Mesenchymal stem cell (in vitro differentiated cells and primary cell): ENCODE measurements around the gene CHAC1. TPM values are rescaled to one million over a fixed set of nuclear protein-coding genes. Genes with fewer than 3 reads are reported as not detected.
A peak's percentile ranks its signal among the peaks of the same experiment; 100 is the strongest.

ENCODE experiments used
- DNase-seq: peaks from one replicate; pipeline ENCODE4 v3.0.0-alpha.2; 2013
- H2AFZ ChIP-seq: one replicate; pipeline ENCODE4 v1.6.1; 2013; ENCODE audit warnings: low read depth, mild to moderate bottlenecking, control low read depth, inconsistent platforms, low read length, moderate library complexity
- H2AK5ac ChIP-seq: 2 replicates; pipeline ENCODE4 v1.6.1; 2013; ENCODE audit warnings: low read length, moderate library complexity, mild to moderate bottlenecking, inconsistent platforms; ENCODE audit not compliant: severe bottlenecking
- H2BK120ac ChIP-seq: one replicate; pipeline ENCODE4 v1.6.1; 2013; ENCODE audit warnings: low read depth, mild to moderate bottlenecking, inconsistent platforms, low read length, moderate library complexity
- H2BK12ac ChIP-seq, 2 experiments: one replicate each; pipeline ENCODE4 v1.6.1; 2013; ENCODE audit warnings: inconsistent platforms in 2 of 2, low read length in 2 of 2, mild to moderate bottlenecking in 2 of 2, moderate library complexity in 2 of 2, control low read depth in 1 of 2
- H2BK15ac ChIP-seq: one replicate; pipeline ENCODE4 v1.6.1; 2013; ENCODE audit warnings: mild to moderate bottlenecking, low read depth, inconsistent platforms; ENCODE audit not compliant: poor library complexity, severe bottlenecking
- H2BK5ac ChIP-seq: 2 replicates; pipeline ENCODE4 v1.6.1; 2013; ENCODE audit warnings: low read depth, mild to moderate bottlenecking, low read length, control low read depth, inconsistent platforms; ENCODE audit not compliant: poor library complexity, severe bottlenecking
- H3K14ac ChIP-seq, 2 experiments: one replicate each; pipeline ENCODE4 v1.6.1; 2013; ENCODE audit warnings: inconsistent platforms in 2 of 2, low read length in 2 of 2, control low read depth in 1 of 2, mild to moderate bottlenecking in 1 of 2, moderate library complexity in 1 of 2
- H3K18ac ChIP-seq, 2 experiments: one replicate each; pipeline ENCODE4 v1.6.1; 2013; ENCODE audit warnings: inconsistent platforms in 2 of 2, low read length in 2 of 2, control low read depth in 1 of 2, low read depth in 1 of 2, mild to moderate bottlenecking in 1 of 2
- H3K23ac ChIP-seq, 2 experiments: one replicate each; pipeline ENCODE4 v1.6.1; 2013; ENCODE audit warnings: inconsistent platforms in 2 of 2, low read length in 2 of 2, mild to moderate bottlenecking in 2 of 2, moderate library complexity in 2 of 2, control low read depth in 1 of 2
- H3K27ac ChIP-seq: 2 replicates; pipeline ENCODE4 v1.5.1; 2013; ENCODE audit warnings: mild to moderate bottlenecking, moderate library complexity, low read length, control low read depth, inconsistent platforms; ENCODE audit not compliant: poor library complexity, severe bottlenecking
- H3K27me3 ChIP-seq, 2 experiments: 2 replicates each; pipeline versions ENCODE4 v1.6.1 to v1.7.0; 2013; ENCODE audit warnings: low read length in 2 of 2, mild to moderate bottlenecking in 2 of 2, moderate library complexity in 2 of 2, control low read depth in 1 of 2, inconsistent platforms in 1 of 2; ENCODE audit not compliant: control insufficient read depth in 1 of 2, insufficient read depth in 1 of 2
- H3K36me3 ChIP-seq, 2 experiments: 2 replicates each; pipeline versions ENCODE4 v1.6.1 to v1.7.0; 2013; ENCODE audit warnings: low read length in 2 of 2, control low read depth in 1 of 2, inconsistent platforms in 1 of 2, low read depth in 1 of 2, mild to moderate bottlenecking in 1 of 2; ENCODE audit not compliant: insufficient read depth in 2 of 2, control insufficient read depth in 1 of 2
- H3K4ac ChIP-seq, 2 experiments: one replicate each; pipeline ENCODE4 v1.6.1; 2013; ENCODE audit warnings: inconsistent platforms in 2 of 2, low read length in 2 of 2, mild to moderate bottlenecking in 2 of 2, moderate library complexity in 2 of 2, control low read depth in 1 of 2, low read depth in 1 of 2
- H3K4me1 ChIP-seq: 2 replicates; pipeline ENCODE4 v1.6.1; 2013; ENCODE audit warnings: low read depth, low read length, control low read depth; ENCODE audit not compliant: control insufficient read depth, insufficient read depth
- H3K4me2 ChIP-seq: 2 replicates; pipeline ENCODE4 v1.6.1; 2013; ENCODE audit warnings: low read length, mild to moderate bottlenecking, inconsistent platforms; ENCODE audit not compliant: poor library complexity, severe bottlenecking
- H3K4me3 ChIP-seq, 2 experiments: 2 replicates each; pipeline versions ENCODE4 v1.5.1 to v1.7.0; 2013; ENCODE audit warnings: low read length in 2 of 2, mild to moderate bottlenecking in 2 of 2, control low read depth in 1 of 2, low read depth in 1 of 2; ENCODE audit not compliant: insufficient read depth in 1 of 2
- H3K79me1 ChIP-seq: replicated peaks from 2 replicates; pipeline ENCODE4 v1.6.1; 2013; ENCODE audit warnings: mild to moderate bottlenecking, control low read depth, low read length, inconsistent platforms; ENCODE audit not compliant: poor library complexity, severe bottlenecking
- H3K9ac ChIP-seq: 2 replicates; pipeline ENCODE4 v1.7.0; 2013; ENCODE audit warnings: mild to moderate bottlenecking, low read length, moderate library complexity
- H3K9me3 ChIP-seq: 2 replicates; pipeline ENCODE4 v1.7.0; 2013; ENCODE audit warnings: mild to moderate bottlenecking, low read length; ENCODE audit not compliant: control insufficient read depth
- H4K8ac ChIP-seq: one replicate; pipeline ENCODE4 v1.6.1; 2013; ENCODE audit warnings: inconsistent platforms, mild to moderate bottlenecking, low read length, moderate library complexity
- H4K91ac ChIP-seq: one replicate; pipeline ENCODE4 v1.6.1; 2013; ENCODE audit warnings: mild to moderate bottlenecking, low read length, inconsistent platforms
- WGBS: methylation state at CpG from one replicate; pipeline ENCODE4 v1.1.7; 2013; ENCODE audit warnings: mixed read lengths; 5-methylcytosine and 5-hydroxymethylcytosine counted together
- polyA plus RNA-seq, 2 experiments: library from polyadenylated mRNA; stranded (reverse); fragments of 200-250 nt; gene quantifications; one replicate each; pipeline ENCODE4 v1.2.3, GENCODE V29; 2013

The CHAC1 gene, protein sequence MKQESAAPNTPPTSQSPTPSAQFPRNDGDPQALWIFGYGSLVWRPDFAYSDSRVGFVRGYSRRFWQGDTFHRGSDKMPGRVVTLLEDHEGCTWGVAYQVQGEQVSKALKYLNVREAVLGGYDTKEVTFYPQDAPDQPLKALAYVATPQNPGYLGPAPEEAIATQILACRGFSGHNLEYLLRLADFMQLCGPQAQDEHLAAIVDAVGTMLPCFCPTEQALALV
- polyA plus RNA-seq (2013, experiment 1 of 2), result 88.1 TPM
- polyA plus RNA-seq (2013, experiment 2 of 2), result 81.3 TPM

DNA sequence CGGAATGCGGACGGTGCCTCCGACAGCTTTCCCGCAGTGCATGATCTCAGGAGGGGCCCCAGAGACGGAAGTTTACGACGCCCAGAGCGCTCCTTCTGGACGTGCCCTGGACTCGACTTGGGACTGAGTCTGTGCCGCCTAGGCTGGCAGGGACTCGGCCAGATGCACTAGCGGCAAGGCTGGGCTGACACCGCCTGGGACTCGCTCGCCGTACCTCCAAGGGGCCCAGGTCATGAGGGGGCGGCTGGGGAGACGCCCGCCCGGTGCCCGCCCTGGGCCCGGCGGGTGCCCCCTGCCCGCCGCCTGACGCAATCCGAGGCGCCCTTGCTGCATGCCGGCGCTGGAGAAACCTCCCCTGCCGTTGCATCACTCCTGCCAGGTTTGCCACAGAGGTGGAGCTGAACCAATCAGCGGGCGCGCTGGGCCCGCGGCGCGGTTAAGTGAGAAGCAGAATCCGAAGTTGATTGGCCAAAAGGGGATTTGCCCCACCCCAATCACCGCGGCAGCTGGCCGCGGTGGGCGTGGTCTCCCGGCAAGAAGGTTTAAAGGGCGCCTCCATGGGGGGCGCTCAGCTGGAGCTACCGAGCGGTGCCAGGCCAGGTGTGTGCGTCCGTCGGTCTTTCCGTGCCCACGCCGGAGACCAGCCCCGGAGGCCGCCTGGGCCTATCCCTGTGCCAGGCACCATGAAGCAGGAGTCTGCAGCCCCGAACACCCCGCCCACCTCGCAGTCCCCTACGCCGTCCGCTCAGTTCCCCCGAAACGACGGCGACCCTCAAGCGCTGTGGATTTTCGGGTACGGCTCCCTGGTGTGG is at the start of gene CHAC1:
CHAC1 (plus strand) TSS at position 571 of the 812 bp plus-strand sequence; CDS start at position 684, 113 bp downstream.
- H3K9me3 ChIP-seq, result no peaks in the 10 kb centered on the region
- H3K27me3 ChIP-seq, result peaks cover 5 to 12% of the 10 kb centered on the region in 2 experiments
- no peak within 1 kb of the TSS for H2BK5ac ChIP-seq
- H3K36me3 ChIP-seq, result peaks cover 0 to 22% of the 10 kb centered on the region in 2 experiments
- H3K9ac ChIP-seq, result peak within 1 kb of the TSS; percentile 89
- H3K79me1 ChIP-seq, result peaks cover 8% of the 10 kb centered on the region
- H3K4ac ChIP-seq, result peak within 1 kb of the TSS; percentile 29 to 86
- peak within 1 kb of the TSS; percentile 90 for H4K91ac ChIP-seq
- H3K4me2 ChIP-seq, result peak within 1 kb of the TSS; percentile 95
- H2BK15ac ChIP-seq, result peak within 1 kb of the TSS; percentile 97
- H2AFZ ChIP-seq, result peak within 1 kb of the TSS; percentile 94
- H3K27ac ChIP-seq, result peak within 1 kb of the TSS; percentile 47
- H3K4me3 ChIP-seq, result peak within 1 kb of the TSS; percentile 79 to 90
- peaks cover 36% of the 10 kb centered on the region for H3K4me1 ChIP-seq
- peak within 1 kb of the TSS in 1 of 2 experiments; percentile 45 for H3K14ac ChIP-seq
- H3K23ac ChIP-seq, result peak within 1 kb of the TSS in 1 of 2 experiments; percentile 53
- H4K8ac ChIP-seq, result peak within 1 kb of the TSS; percentile 93
- H2BK12ac ChIP-seq, result peak within 1 kb of the TSS in 1 of 2 experiments; percentile 87
- peak; percentile 95 for DNase-seq
- under 1% methylated on average over 72 of the region's 72 CpGs for WGBS
- H2AK5ac ChIP-seq, result no peak within 1 kb of the TSS
- H3K18ac ChIP-seq, result peak within 1 kb of the TSS; percentile 85
- peak within 1 kb of the TSS; percentile 94 for H2BK120ac ChIP-seq

DNA sequence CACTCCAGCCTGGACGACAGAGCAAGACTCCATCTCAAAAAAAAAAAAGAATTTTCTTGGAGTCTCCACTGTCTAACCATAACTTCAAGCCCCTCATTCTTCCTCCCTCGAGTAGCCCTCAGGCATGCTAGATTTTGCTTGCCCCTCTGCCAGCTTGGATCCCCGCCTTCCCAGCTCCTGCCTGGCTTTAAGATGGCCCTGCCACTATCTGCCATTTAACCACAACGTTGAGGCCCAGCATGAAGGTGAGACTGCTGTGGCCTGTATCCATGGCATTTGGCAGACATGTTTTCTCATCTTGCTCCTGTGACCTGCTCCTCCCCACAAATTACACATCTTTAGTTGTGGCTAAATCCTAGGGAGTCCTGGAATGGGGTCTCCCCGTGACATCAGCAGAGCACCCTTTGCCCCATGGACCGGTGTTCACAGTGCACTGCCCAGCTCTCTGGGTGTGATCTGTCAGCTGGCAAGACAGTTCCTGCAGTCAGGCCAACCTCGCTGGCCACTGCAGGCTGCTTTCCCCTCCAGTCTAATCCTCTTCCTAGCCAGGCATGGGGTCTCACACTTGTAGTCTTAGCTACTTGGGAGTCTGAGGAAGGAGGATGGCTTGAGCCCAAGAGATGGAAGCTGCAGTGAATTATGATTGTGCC is 48.6 kb upstream of the CHAC1 start:
- Histone ChIP-seq H3K4me3 (no peak overlapping the region), H3K36me3 (peaks cover 43% of the 10 kb centered on the region in 2 experiments), H2AK5ac (no peak overlapping the region), H3K9ac (no peak overlapping the region), H4K91ac (no peak overlapping the region), H4K8ac (no peak overlapping the region), H2BK5ac (no peak overlapping the region), H3K9me3 (no peaks in the 10 kb centered on the region), H3K4ac (no peak overlapping the region), H3K27me3 (no peaks in the 10 kb centered on the region), H3K4me2 (no peak overlapping the region), H3K14ac (no peak overlapping the region), H2BK120ac (no peak overlapping the region), H2BK15ac (no peak overlapping the region), H2BK12ac (no peak overlapping the region), H3K27ac (no peak overlapping the region), H3K23ac (no peak overlapping the region), H2AFZ (no peak overlapping the region), H3K18ac (no peak overlapping the region), H3K4me1 (peaks cover 37% of the 10 kb centered on the region), H3K79me1 (peaks cover 9% of the 10 kb centered on the region)
- no peak for DNase-seq
- 92% methylated on average over 7 of the region's 7 CpGs for WGBS

DNA sequence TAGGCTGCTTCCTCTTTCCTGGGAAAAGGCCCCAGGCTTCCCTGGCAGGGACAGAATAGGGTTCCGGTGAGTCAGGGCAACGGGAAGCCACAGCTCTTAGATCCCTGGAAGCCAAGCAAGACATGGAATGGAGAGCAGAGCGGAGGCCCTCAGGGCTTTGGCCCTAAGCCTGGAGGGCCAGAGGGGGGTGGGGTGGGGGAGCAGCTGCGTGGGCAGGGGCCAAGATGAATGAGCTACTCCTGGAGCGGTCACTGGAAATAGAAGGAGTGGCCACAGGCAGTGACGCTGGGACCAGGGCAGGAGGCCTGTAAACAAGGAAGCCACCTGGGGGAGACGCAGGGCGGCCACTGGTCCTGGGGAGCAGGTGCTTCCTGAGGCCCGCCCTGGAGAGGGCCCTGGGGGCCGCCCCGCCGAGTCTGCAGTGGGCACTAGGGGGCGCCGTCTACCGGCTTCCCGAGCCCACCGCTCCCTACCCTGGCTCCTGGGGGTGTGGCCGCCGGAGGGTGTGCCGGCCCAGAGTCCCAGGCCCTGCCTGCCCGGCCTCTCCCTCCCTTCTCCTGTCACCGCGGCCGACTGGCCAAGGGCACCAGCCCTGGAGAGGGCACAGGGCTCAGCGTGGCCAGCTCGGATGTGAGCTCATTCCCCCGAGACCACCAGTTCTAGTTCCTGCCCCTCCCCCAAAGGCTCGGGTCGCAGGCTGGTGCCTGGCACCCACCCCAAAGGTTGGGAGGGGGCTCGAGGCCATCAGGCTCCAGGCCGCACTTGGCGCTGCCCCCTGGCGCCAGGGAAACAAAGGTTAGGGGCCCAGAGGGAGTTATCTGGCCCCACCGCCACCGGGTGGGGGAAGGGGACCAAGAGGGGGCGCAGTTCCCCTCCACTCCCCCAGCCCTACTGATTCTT is 46.9 kb upstream of the CHAC1 start:
- H2AK5ac ChIP-seq, result peak overlapping the region; percentile 70
- peak; percentile 96 for DNase-seq
- H4K91ac ChIP-seq, result peak overlapping the region; percentile 48
- peak overlapping the region; percentile 84 to 90 for H3K18ac ChIP-seq
- H3K27me3 ChIP-seq, result no peaks in the 10 kb centered on the region
- H2BK15ac ChIP-seq, result peak overlapping the region; percentile 26
- no peak overlapping the region for H2BK5ac ChIP-seq
- H3K27ac ChIP-seq, result peak overlapping the region; percentile 59
- H3K36me3 ChIP-seq, result peaks cover 27 to 32% of the 10 kb centered on the region in 2 experiments
- peak overlapping the region; percentile 40 to 88 for H3K4ac ChIP-seq
- H2BK12ac ChIP-seq, result peak overlapping the region; percentile 6 to 93
- peak overlapping the region; percentile 84 for H3K9ac ChIP-seq
- peak overlapping the region in 1 of 2 experiments; percentile 17 for H3K23ac ChIP-seq
- H3K79me1 ChIP-seq, result peaks cover 5% of the 10 kb centered on the region
- H3K9me3 ChIP-seq, result no peaks in the 10 kb centered on the region
- H3K14ac ChIP-seq, result peak overlapping the region in 1 of 2 experiments; percentile 35
- H2AFZ ChIP-seq, result no peak overlapping the region
- peak overlapping the region; percentile 42 to 72 for H3K4me3 ChIP-seq
- H3K4me2 ChIP-seq, result peak overlapping the region; percentile 64
- peak overlapping the region; percentile 29 for H2BK120ac ChIP-seq
- 8% methylated on average over 22 of the region's 36 CpGs for WGBS
- H4K8ac ChIP-seq, result peak overlapping the region; percentile 54
- peaks cover 40% of the 10 kb centered on the region for H3K4me1 ChIP-seq
